GM18951 (cell line): ENCODE data around the gene DTD1.

Experiments used
- POLR2A ChIP-seq: IDR thresholded peaks from 4 replicates; pipeline ENCODE4 v1.6.1; 2011; ENCODE audit warnings: mild to moderate bottlenecking; ENCODE audit not compliant: insufficient read length, insufficient read depth; ENCODE audit errors: extremely low read depth
- in situ Hi-C: fragments of 300-500 bp; cut with MboI; formaldehyde crosslinking; loops from one replicate; pipeline ENCODE4 v1.12.0; 2022; ENCODE audit warnings: low sequenced_read_pairs, mixed read lengths, inconsistent platforms; ENCODE audit not compliant: unreplicated experiment

DTD1 gene

DNA sequence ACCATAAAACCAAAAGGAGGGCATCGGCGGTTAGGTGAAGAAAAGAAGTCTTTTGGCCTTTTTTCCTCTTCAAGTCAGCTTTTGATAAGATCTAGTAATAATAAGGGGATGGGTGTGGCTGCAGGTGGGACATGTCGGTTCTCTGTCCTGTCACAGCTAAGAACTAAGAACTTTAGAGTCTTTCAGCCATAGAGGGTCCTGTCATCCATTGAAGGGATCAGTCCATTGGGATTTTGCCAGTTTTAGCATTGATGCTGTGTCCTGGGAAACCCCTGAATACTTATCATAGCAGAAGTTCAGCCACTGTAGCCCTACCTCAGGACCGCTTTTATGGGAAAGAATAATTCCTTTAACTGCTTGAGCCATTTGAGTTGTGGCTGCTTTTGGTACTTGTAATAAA lies 207.5 kb downstream of the DTD1 start:
- no peak for TF ChIP-seq POLR2A
- in situ Hi-C loops: no loop called here

GRCh38 chr20:18796282-18796833 lies 208.5 kb downstream of the DTD1 start:
- in situ Hi-C loops: no loop called here
- TF ChIP-seq POLR2A: no peak

DNA sequence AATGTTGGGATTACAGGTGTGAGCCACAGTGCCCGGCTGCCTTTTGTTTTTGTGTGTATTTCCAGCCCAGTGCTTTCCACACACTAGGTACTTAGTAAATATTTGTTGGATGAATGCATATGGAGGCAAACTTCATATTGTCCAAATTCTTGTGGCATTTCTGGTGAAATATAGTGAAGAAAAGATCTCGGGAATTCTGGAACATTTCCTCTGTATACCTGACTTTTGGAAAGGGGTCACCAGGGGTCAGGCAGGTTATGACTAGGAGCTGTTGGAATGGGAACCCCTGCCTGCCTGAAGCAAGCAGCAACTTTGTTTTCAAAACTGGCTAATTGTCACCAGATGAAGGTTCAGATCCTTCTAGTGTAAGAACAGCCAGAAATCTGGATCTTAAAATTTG lies 213.7 kb downstream of the DTD1 start:
- in situ Hi-C loops: no loop called here
- no peak for TF ChIP-seq POLR2A

GRCh38 chr20:18802012-18802634 lies 214.3 kb downstream of the DTD1 start:
- in situ Hi-C loops: no loop called here
- no peak for TF ChIP-seq POLR2A

GRCh38 chr20:18805881-18806280 lies 218.0 kb downstream of the DTD1 start:
- TF ChIP-seq POLR2A: no peak
- in situ Hi-C loops: no loop called here

DNA sequence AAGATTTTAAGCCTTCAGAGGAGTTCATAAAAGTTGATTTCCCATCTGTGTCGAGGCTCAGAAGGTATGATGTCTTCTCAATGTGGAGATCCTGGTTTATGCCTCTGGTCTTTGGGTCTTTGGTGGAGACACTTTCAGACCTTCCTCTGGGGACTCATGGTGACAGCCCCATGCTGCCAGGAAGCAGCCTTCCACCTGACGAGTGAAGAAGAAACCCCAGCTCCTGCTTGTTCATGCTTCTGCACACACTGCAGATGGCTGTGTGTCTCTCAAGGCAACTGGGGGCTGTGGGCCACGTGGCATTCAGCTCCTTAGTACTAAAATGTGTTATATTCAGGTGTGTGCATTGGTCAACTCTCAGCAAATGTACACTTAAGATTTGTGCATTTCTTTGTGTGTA lies 220.9 kb downstream of the DTD1 start:
- TF ChIP-seq POLR2A: no peak
- in situ Hi-C loops: no loop called here

GRCh38 chr20:18811186-18811585 lies 223.3 kb downstream of the DTD1 start:
- in situ Hi-C loops: no loop called here
- no peak for TF ChIP-seq POLR2A

- in situ Hi-C loops: no loop called here
- TF ChIP-seq POLR2A: no peak
Measured at GRCh38 chr20:18811904-18812303, 224.1 kb downstream of the DTD1 start.

- in situ Hi-C loops: no loop called here
- TF ChIP-seq POLR2A: no peak
Measured at GRCh38 chr20:18813483-18813882, 225.6 kb downstream of the DTD1 start, which contains the start of gene SCP2D1. Gene SCP2D1 (plus strand): TSS chr20:18813783. CDS start chr20:18813816, 33 bp downstream.

GRCh38 chr20:18815194-18815942 lies 227.5 kb downstream of the DTD1 start:
- in situ Hi-C loops: no loop called here
- TF ChIP-seq POLR2A: no peak
